Gastrocnemius medialis (tissue), 4 donors: Measurements from ENCODE around the gene SST. TPM values are rescaled to one million over a fixed set of nuclear protein-coding genes. Genes with fewer than 3 reads are reported as not detected.

Source experiments
- ATAC-seq, 2 donors: fragments of 150-250 bp; one replicate each; pipeline ENCODE4 v1.9.1; 2016
- DNase-seq, 2 donors: peaks; one replicate each; pipeline ENCODE4 v3.0.0-alpha.2; 2019
- H3K27ac ChIP-seq, 4 donors: fragments of 200-600 bp; sonication (generic); 1 replicate in 1 of 4; 2 replicates in 3 of 4; pipeline ENCODE4 v1.5.1; 2016 to 2018; ENCODE audit warnings: mild to moderate bottlenecking in 2 of 4, moderate library complexity in 1 of 4
- H3K27me3 ChIP-seq, 3 donors: fragments of 200-600 bp; sonication (generic) in 2 of 3; 1 replicate in 1 of 3; 2 replicates in 2 of 3; pipeline versions ENCODE4 v1.5.1 to v1.6.0; 2016 to 2019; ENCODE audit warnings: mild to moderate bottlenecking in 1 of 3, moderate library complexity in 1 of 3
- H3K36me3 ChIP-seq, 2 donors: fragments of 200-600 bp; sonication (generic) in 1 of 2; one replicate each; pipeline ENCODE4 v1.5.1; 2017 to 2018
- H3K4me1 ChIP-seq, 2 donors: fragments of 200-600 bp; sonication (generic) in 1 of 2; one replicate each; pipeline ENCODE4 v1.5.1; 2016 to 2017; ENCODE audit warnings: mild to moderate bottlenecking in 2 of 2
- H3K4me3 ChIP-seq, 4 donors: fragments of 200-600 bp; sonication (generic) in 3 of 4; 1 replicate in 1 of 4; 2 replicates in 3 of 4; pipeline ENCODE4 v1.5.1; 2016 to 2019; ENCODE audit warnings: mild to moderate bottlenecking in 2 of 4
- H3K9me3 ChIP-seq, 3 donors: fragments of 200-600 bp; sonication (generic) in 2 of 3; 1 replicate in 1 of 3; 2 replicates in 2 of 3; pipeline ENCODE4 v1.5.1; 2016 to 2019
- CTCF ChIP-seq, 5 experiments: fragments of 450-650 bp in 3 of 5; fragments of 200-600 bp in 2 of 5; sonication (generic) in 2 of 5; IDR thresholded peaks in 4 of 5; conservative IDR thresholded peaks in 1 of 5; 1 replicate in 4 of 5; 2 replicates in 1 of 5; pipeline ENCODE4 v1.5.1; 2016 to 2019; ENCODE audit warnings: antibody characterized with exemption in 5 of 5, mild to moderate bottlenecking in 3 of 5, moderate library complexity in 3 of 5
- POLR2A ChIP-seq, 2 donors: fragments of 450-650 bp; IDR thresholded peaks; one replicate each; pipeline ENCODE4 v1.6.1; 2017; ENCODE audit warnings: antibody characterized with exemption in 2 of 2, mild to moderate bottlenecking in 2 of 2, moderate library complexity in 2 of 2
- in situ Hi-C, 4 donors: fragments of 200-750 bp; cut with MboI; loops; one replicate each; pipeline versions ENCODE4 v1.15.0 to v1.8.0; 2017; ENCODE audit warnings: low sequenced_read_pairs in 4 of 4
- intact Hi-C: fragments of 100-400 bp; cut with DNase I; formaldehyde crosslinking; loops from one replicate; pipeline ENCODE4 v1.15.1; 2023; ENCODE audit warnings: low total_unique reads
- total RNA-seq, 4 donors: library from RNA; depleted of rRNA; stranded (reverse); fragments of >200 nt; gene quantifications; one replicate each; pipeline versions ENCODE4 v1.1.0 to v1.2.3, GENCODE V29; 2016

The SST gene
- total RNA-seq, 4 donors from 2014 or later = not detected

- intact Hi-C loops = loop anchor here (1.0 to 5.0 kb wide), 4 partner anchors 35 to 460 kb away; no protein-coding TSS in a partner anchor
- Histone ChIP-seq H3K4me1 (no peaks in the 10 kb centered on the region), H3K27ac (no peak overlapping the region), H3K27me3 (no peaks in the 10 kb centered on the region), H3K36me3 (no peaks in the 10 kb centered on the region), H3K9me3 (no peaks in the 10 kb centered on the region), H3K4me3 (no peak overlapping the region)
- ATAC-seq (peak; percentile 89 to 96), DNase-seq (peak; percentile 30 to 57)
- in situ Hi-C loops = loop anchor here (5.0 to 10.0 kb wide), 5 partner anchors 358 to 463 kb away; no protein-coding TSS in a partner anchor
- TF ChIP-seq POLR2A (IDR thresholded peaks at IDR 0.05) (no peak), CTCF (IDR thresholded peaks at IDR 0.05 in 4 of 5, conservative IDR thresholded peaks at IDR 0.05 in 1 of 5) (peak; percentile 84 to 93 (median 86))
Observed at GRCh38 chr3:187679638-187680396, 9.6 kb upstream of the SST start.

- intact Hi-C loops = loop anchor here (1.0 to 5.0 kb wide), 4 partner anchors 36 to 458 kb away; no protein-coding TSS in a partner anchor
- in situ Hi-C loops = loop anchor here in 3 of 4 donors (5.0 to 10.0 kb wide), 4 partner anchors 356 to 461 kb away; no protein-coding TSS in a partner anchor
- Histone ChIP-seq H3K4me3 (no peak overlapping the region), H3K9me3 (no peaks in the 10 kb centered on the region), H3K27ac (no peak overlapping the region), H3K4me1 (no peaks in the 10 kb centered on the region), H3K27me3 (no peaks in the 10 kb centered on the region), H3K36me3 (no peaks in the 10 kb centered on the region)
- no peak for DNase-seq
- peak in 1 of 2 donors; percentile 26 for ATAC-seq
- TF ChIP-seq CTCF (IDR thresholded peaks at IDR 0.05 in 4 of 5, conservative IDR thresholded peaks at IDR 0.05 in 1 of 5) = peak in 4 of 5 experiments; percentile 1 to 46 (median 25)
- TF ChIP-seq POLR2A (IDR thresholded peaks at IDR 0.05) = no peak
Observed at GRCh38 chr3:187678726-187679268, 8.6 kb upstream of the SST start.

DNA sequence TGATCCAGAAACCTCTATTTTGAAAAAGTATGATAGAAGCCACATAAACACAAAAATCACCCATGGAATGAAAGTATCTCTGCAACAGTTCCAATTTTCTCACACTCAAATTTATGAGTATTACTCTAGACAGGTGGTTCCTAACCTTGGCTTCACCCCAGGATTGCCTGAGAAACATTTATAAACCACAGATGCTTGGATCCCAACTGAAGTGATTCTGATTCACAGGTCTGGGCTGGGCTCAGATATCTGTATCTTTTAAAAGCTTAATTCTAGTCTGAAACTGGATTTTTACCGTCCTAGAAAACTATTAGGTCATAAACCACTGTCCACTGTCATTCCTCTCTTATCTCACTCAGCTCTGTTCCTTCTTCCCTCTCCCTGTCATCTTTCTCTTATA lies 7.4 kb upstream of the SST start:
- Histone ChIP-seq H3K9me3 (no peaks in the 10 kb centered on the region), H3K27ac (no peak overlapping the region), H3K4me3 (no peak overlapping the region), H3K36me3 (no peaks in the 10 kb centered on the region), H3K27me3 (peaks cover 0 to 3% (median 0%) of the 10 kb centered on the region in 3 donors), H3K4me1 (no peaks in the 10 kb centered on the region)
- ATAC-seq (no peak), DNase-seq (no peak)
- intact Hi-C loops (loop anchor here (2.0 to 5.0 kb wide), 2 partner anchors 37 to 55 kb away; no protein-coding TSS in a partner anchor), in situ Hi-C loops (loop anchor here in 3 of 4 donors (5.0 to 10.0 kb wide), 4 partner anchors 355 to 460 kb away; no protein-coding TSS in a partner anchor)
- no peak for TF ChIP-seq CTCF (IDR thresholded peaks at IDR 0.05 in 4 of 5, conservative IDR thresholded peaks at IDR 0.05 in 1 of 5)
- TF ChIP-seq POLR2A (IDR thresholded peaks at IDR 0.05) = no peak

DNA sequence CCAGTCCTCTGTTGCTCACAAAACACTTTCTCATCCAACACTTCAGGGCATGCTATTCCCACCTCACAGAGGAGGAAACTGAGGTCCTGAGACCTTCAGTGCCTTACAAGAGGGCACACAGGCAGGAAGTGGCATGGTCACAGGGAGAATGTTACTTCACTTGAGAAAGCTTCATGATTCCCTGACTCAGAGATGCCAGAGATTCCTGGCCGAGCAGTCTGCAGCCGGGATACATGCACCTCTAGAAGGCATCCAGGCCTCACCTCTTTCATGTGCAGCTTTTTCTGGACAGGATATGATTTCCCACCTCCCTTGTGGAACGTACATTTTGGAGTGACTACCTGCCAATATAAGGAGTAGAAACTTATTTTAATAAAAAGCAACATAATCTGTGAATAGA lies 2.8 kb upstream of the SST start:
- H3K4me1 ChIP-seq = no peaks in the 10 kb centered on the region
- no peak for ATAC-seq
- H3K27ac ChIP-seq = no peak overlapping the region
- no peak for DNase-seq
- no peak for TF ChIP-seq CTCF (IDR thresholded peaks at IDR 0.05 in 4 of 5, conservative IDR thresholded peaks at IDR 0.05 in 1 of 5)
- TF ChIP-seq POLR2A (IDR thresholded peaks at IDR 0.05) = no peak
- no peaks in the 10 kb centered on the region for H3K36me3 ChIP-seq
- peaks cover under 1 to 23% (median 18%) of the 10 kb centered on the region in 3 donors for H3K27me3 ChIP-seq
- intact Hi-C loops (no loop called here), in situ Hi-C loops (loop anchor here in 2 of 4 donors (10.0 kb wide), 1 partner anchor 448 kb away; no protein-coding TSS in a partner anchor)
- H3K9me3 ChIP-seq = no peaks in the 10 kb centered on the region
- no peak overlapping the region for H3K4me3 ChIP-seq
